Esophagus squamous epithelium (tissue), 5 donors: ENCODE results near the gene MOB3A. TPM values are rescaled to one million over a fixed set of nuclear protein-coding genes. Genes with fewer than 3 reads are reported as not detected.

Experiments used
- DNase-seq: peaks from one replicate; lab custom pipeline; 2025; lab: John Stamatoyannopoulos, UW
- H3K27ac ChIP-seq, 4 donors: fragments of 200-600 bp; sonication (generic); one replicate each; pipeline ENCODE4 v1.5.1; 2016 to 2019; ENCODE audit warnings: mild to moderate bottlenecking in 1 of 4
- H3K27me3 ChIP-seq, 4 donors: fragments of 200-600 bp; sonication (generic); 1 replicate in 3 of 4; 2 replicates in 1 of 4; pipeline versions ENCODE4 v1.5.1 to v1.6.0; 2017 to 2021; ENCODE audit warnings: antibody characterized with exemption in 1 of 4
- H3K36me3 ChIP-seq, 3 donors: fragments of 200-600 bp; sonication (generic); one replicate each; pipeline ENCODE4 v1.5.1; 2016 to 2019
- H3K4me1 ChIP-seq, 3 donors: fragments of 200-600 bp; sonication (generic); one replicate each; pipeline ENCODE4 v1.5.1; 2017 to 2019
- H3K4me3 ChIP-seq, 4 donors: fragments of 200-600 bp; sonication (generic); 1 replicate in 3 of 4; 2 replicates in 1 of 4; pipeline ENCODE4 v1.5.1; 2016 to 2019; ENCODE audit warnings: mild to moderate bottlenecking in 2 of 4, moderate library complexity in 1 of 4
- H3K9me3 ChIP-seq, 3 donors: fragments of 200-600 bp; sonication (generic); one replicate each; pipeline ENCODE4 v1.5.1; 2016 to 2019
- POLR2A ChIP-seq, 4 donors: fragments of 450-650 bp; IDR thresholded peaks; one replicate each; pipeline ENCODE4 v1.6.1; 2017; ENCODE audit warnings: antibody characterized with exemption in 4 of 4, mild to moderate bottlenecking in 4 of 4, moderate library complexity in 3 of 4
- WGBS, 2 donors: methylation state at CpG; one replicate each; pipeline ENCODE4 v1.1.5; 2018; 5-methylcytosine and 5-hydroxymethylcytosine counted together
- intact Hi-C: fragments of 100-400 bp; cut with DNase I; formaldehyde crosslinking; loops from one replicate; pipeline ENCODE4 v1.15.0; 2022
- total RNA-seq, 4 donors: library from RNA; depleted of rRNA; stranded (reverse); fragments of >200 nt; gene quantifications; one replicate each; pipeline ENCODE4 v1.1.0, GENCODE V29; 2016
- TF ChIP-seq, protein P1 (sequence below), 6 experiments: fragments of 450-650 bp in 4 of 6; fragments of 200-600 bp in 2 of 6; sonication (generic) in 2 of 6; IDR thresholded peaks; one replicate each; pipeline ENCODE4 v1.5.1; 2016 to 2019; ENCODE audit warnings: antibody characterized with exemption in 6 of 6, mild to moderate bottlenecking in 4 of 6, moderate library complexity in 4 of 6
- donor health status: DM: yes; HTN: yes; CAD: no.

MOB3A gene
- total RNA-seq, 4 donors from 2014 or later: 22.9 to 26.9 (median 23.6) TPM

DNA sequence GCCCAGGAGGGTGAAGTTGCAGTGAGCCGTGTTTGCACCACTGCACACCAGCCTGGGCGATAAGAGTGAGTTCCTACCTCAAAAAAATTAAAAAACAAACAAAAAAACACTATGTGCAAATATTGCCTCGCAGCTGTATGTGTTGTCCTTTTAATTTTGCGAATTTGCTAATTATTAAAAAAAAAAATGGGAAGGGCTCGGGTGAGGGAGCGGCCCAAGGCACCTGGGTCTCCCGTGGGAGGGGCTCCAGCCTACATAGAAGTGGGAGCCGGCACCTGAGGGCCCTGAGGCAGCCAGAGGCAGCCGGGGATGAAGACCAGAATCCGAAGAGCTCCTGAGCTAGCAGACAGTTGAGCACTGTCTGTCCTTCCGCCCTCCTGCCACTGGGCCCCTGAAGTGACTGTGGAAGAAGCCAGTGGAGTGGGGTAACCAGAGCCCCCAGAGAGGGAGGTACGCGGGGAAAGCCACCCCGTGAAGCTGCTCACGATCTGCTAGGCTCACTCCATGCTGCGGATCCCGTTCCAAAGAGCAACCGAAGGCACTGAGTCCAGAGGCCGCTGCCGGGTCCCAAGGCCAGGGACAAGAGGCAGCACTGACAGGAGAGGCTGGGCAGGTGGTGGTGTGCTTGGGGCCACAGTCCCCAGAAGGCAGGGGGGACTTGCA, 7.0 kb upstream of the MOB3A start:
- no peak for TF ChIP-seq POLR2A (IDR thresholded peaks at IDR 0.05)
- TF ChIP-seq, protein P1, sequence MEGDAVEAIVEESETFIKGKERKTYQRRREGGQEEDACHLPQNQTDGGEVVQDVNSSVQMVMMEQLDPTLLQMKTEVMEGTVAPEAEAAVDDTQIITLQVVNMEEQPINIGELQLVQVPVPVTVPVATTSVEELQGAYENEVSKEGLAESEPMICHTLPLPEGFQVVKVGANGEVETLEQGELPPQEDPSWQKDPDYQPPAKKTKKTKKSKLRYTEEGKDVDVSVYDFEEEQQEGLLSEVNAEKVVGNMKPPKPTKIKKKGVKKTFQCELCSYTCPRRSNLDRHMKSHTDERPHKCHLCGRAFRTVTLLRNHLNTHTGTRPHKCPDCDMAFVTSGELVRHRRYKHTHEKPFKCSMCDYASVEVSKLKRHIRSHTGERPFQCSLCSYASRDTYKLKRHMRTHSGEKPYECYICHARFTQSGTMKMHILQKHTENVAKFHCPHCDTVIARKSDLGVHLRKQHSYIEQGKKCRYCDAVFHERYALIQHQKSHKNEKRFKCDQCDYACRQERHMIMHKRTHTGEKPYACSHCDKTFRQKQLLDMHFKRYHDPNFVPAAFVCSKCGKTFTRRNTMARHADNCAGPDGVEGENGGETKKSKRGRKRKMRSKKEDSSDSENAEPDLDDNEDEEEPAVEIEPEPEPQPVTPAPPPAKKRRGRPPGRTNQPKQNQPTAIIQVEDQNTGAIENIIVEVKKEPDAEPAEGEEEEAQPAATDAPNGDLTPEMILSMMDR (IDR thresholded peaks at IDR 0.05): no peak
- WGBS, 2 donors: 79 to 82% methylated on average over 11 to 17 of the region's 20 CpGs

DNA sequence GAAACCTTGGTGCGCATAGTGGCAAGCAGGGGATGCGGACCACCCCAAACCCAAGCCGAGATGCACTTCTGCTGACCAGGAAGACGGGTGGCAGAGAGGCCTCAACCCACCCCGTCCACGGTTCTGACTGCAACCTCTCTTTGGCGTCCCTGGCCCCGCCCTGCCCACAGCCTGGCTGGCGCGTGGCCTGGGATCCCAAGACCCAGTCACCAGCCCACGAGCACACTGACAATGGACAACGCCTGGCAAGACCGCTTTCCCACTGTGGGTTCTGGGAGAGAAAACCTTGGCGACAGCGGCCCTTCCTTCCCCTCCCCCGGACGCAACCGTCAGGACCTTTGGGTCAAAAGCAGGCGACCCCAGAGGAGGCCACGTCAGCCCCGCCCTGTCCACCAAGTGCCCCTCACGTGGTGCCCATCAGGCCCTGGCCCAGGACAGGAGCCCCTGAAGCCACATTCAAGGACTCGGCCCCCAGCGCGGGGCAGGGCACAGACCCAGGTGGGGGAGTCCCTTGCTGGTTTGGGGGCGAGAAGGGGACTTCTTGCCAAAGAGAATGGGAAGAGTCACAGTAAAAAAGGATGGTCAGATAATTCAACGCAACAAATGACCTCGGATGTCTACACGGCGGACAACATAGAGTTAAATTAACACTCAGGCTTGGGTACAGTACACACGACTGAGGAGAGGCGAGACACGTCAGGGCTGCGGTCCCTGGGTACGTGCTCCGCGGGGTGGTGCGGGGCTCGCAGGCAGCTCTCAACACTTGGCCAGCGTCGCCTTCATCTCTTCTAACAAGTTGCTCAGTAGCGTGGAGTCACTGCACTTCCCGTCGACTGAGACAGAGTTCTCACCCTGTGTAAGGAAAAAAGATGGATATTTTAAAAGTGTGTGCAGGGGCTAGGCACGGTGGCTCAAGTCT, 5.5 kb upstream of the MOB3A start:
- DNase-seq: no peak
- intact Hi-C loops: no loop called here
- no peak for TF ChIP-seq POLR2A (IDR thresholded peaks at IDR 0.05)
- H3K27me3 ChIP-seq: no peaks in the 10 kb centered on the region
- no peak overlapping the region for H3K27ac ChIP-seq
- 82 to 89% methylated on average over 28 of the region's 45 CpGs for WGBS, 2 donors
- peaks cover 24 to 79% (median 26%) of the 10 kb centered on the region in 3 donors for H3K36me3 ChIP-seq
- peaks cover 0 to 15% (median 0%) of the 10 kb centered on the region in 3 donors for H3K9me3 ChIP-seq
- H3K4me3 ChIP-seq: no peak overlapping the region
- H3K4me1 ChIP-seq: peaks cover 9 to 15% (median 10%) of the 10 kb centered on the region in 3 donors

More for the DNA sequence above, 7.0 kb upstream of the MOB3A start:
- intact Hi-C loops: no loop called here
- DNase-seq: no peak
- no peak overlapping the region for H3K4me3 ChIP-seq
- no peak overlapping the region for H3K27ac ChIP-seq
- peaks cover 0 to under 1% (median 0%) of the 10 kb centered on the region in 3 donors for H3K4me1 ChIP-seq
- H3K36me3 ChIP-seq: peaks cover 29 to 94% (median 31%) of the 10 kb centered on the region in 3 donors
- no peaks in the 10 kb centered on the region for H3K27me3 ChIP-seq
- peaks cover 0 to 15% (median 0%) of the 10 kb centered on the region in 3 donors for H3K9me3 ChIP-seq

GRCh38 chr19:2100719-2101061, 4.6 kb upstream of the MOB3A start:
- Histone ChIP-seq H3K4me3 (no peak overlapping the region), H3K27ac (no peak overlapping the region), H3K9me3 (peaks cover 0 to 10% (median 0%) of the 10 kb centered on the region in 3 donors), H3K4me1 (peaks cover 9 to 16% (median 10%) of the 10 kb centered on the region in 3 donors), H3K36me3 (peaks cover 20 to 69% (median 26%) of the 10 kb centered on the region in 3 donors), H3K27me3 (no peaks in the 10 kb centered on the region)
- DNase-seq: no peak
- intact Hi-C loops: no loop called here
- no peak for TF ChIP-seq POLR2A (IDR thresholded peaks at IDR 0.05)
- TF ChIP-seq, protein P1 (IDR thresholded peaks at IDR 0.05): no peak
- WGBS, 2 donors: 88 to 89% methylated on average over 1 of the region's 11 CpGs

DNA sequence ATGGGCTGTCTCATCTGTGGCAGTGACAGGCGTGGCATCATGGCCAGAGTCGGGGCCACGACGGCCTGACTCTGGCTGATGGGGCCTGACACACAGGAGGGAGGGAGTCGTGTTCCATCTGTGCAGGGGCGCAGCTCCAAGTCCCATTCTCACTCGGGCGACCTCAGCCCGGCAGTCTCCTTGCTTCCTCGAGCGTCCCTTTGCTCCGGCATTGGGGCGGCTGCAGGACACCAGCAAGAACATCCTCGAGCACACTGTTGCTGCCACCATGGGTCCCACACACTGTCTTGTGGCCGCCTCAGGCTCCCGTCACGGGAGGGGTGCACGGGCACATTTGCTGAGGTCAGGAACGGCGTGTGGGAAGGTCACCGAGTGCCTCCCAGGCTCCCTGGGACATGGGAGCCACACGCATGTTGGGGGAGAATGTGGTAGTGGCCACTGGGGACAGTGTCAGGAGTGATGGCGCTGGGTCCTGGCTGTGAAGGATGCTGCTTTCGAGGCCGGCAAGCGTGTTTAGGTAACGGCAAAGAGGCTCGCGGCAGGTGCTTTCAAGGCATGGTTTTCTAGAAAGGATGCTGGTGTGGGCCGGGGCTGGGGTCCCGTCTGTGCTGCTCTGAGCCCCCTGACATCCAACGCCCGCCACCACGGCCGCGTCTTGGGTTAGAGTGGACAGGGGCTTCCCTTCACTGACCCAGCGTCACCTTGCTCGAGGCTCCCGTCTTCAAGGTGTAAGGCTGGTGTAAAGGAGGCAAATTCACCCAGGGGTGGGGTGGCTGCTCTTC, 4.0 kb upstream of the MOB3A start:
- 88 to 89% methylated on average over 8 to 14 of the region's 39 CpGs for WGBS, 2 donors
- H3K36me3 ChIP-seq: peaks cover 20 to 64% (median 26%) of the 10 kb centered on the region in 3 donors
- no peak for DNase-seq
- TF ChIP-seq, protein P1 (IDR thresholded peaks at IDR 0.05): no peak
- no peak for TF ChIP-seq POLR2A (IDR thresholded peaks at IDR 0.05)
- H3K27ac ChIP-seq: no peak overlapping the region
- intact Hi-C loops: no loop called here
- no peaks in the 10 kb centered on the region for H3K27me3 ChIP-seq
- H3K9me3 ChIP-seq: peaks cover 0 to 4% (median 0%) of the 10 kb centered on the region in 3 donors
- H3K4me3 ChIP-seq: no peak overlapping the region
- peaks cover 12 to 21% (median 14%) of the 10 kb centered on the region in 3 donors for H3K4me1 ChIP-seq

DNA sequence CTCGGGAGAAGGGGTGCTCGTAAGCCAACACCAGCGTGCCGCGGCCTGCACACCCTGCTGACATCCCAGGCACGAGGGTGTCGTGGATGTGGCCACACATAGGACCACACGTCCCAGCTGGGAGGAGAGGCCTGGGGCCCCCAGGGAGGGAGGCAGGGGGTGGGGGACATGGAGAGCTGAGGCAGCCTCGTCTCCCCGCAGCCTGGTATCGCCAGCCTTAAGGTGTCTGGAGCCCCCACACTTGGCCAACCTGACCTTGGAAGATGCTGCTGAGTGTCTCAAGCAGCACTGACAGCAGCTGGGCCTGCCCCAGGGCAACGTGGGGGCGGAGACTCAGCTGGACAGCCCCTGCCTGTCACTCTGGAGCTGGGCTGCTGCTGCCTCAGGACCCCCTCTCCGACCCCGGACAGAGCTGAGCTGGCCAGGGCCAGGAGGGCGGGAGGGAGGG, 3.0 kb upstream of the MOB3A start:
- H3K4me3 ChIP-seq: no peak overlapping the region
- no peaks in the 10 kb centered on the region for H3K9me3 ChIP-seq
- intact Hi-C loops: no loop called here
- 60 to 85% methylated on average over 1 to 4 of the region's 16 CpGs for WGBS, 2 donors
- peak overlapping the region in 1 of 4 donors; percentile 9 for H3K27ac ChIP-seq
- peaks cover 20 to 53% (median 26%) of the 10 kb centered on the region in 3 donors for H3K36me3 ChIP-seq
- no peak for DNase-seq
- TF ChIP-seq, protein P1 (IDR thresholded peaks at IDR 0.05): no peak
- TF ChIP-seq POLR2A (IDR thresholded peaks at IDR 0.05): no peak
- H3K4me1 ChIP-seq: peaks cover 16 to 32% (median 23%) of the 10 kb centered on the region in 3 donors
- H3K27me3 ChIP-seq: no peaks in the 10 kb centered on the region
